ENCODE measurements around the gene ILDR2.

Gene ILDR2

GRCh38 chr1:166960858-166961474, 14.4 kb downstream of the ILDR2 start:
- no peak for TF ChIP-seq CTCF (IDR thresholded peaks at IDR 0.05; ENCODE audit: low read depth, low read length, missing control alignments)
- no peak for DNase-seq
- no peak overlapping the region for H3K4me3 ChIP-seq (ENCODE audit: low read depth, low read length)
- H3K36me3 ChIP-seq (replicated peaks) = no peaks in the 10 kb centered on the region
- H3K27ac ChIP-seq = no peak overlapping the region
- peaks cover 48% of the 10 kb centered on the region for H3K27me3 ChIP-seq (replicated peaks)
- in situ Hi-C loops (cut with HindIII; ENCODE audit: low pct_ligation_motif_present, low sequenced_read_pairs) = no loop called here

GRCh38 chr1:166956872-166957271, 18.5 kb downstream of the ILDR2 start:
- Histone ChIP-seq H3K27me3 (replicated peaks) (peaks cover 41% of the 10 kb centered on the region), H3K27ac (no peak overlapping the region), H3K36me3 (replicated peaks) (no peaks in the 10 kb centered on the region), H3K4me3 (ENCODE audit: low read depth, low read length) (no peak overlapping the region)
- DNase-seq = no peak
- TF ChIP-seq CTCF (IDR thresholded peaks at IDR 0.05; ENCODE audit: low read depth, low read length, missing control alignments) = no peak
- in situ Hi-C loops (cut with HindIII; ENCODE audit: low pct_ligation_motif_present, low sequenced_read_pairs) = no loop called here

GRCh38 chr1:166956057-166956850, 19.1 kb downstream of the ILDR2 start:
- Histone ChIP-seq H3K4me3 (ENCODE audit: low read depth, low read length) (no peak overlapping the region), H3K27ac (no peak overlapping the region), H3K36me3 (replicated peaks) (no peaks in the 10 kb centered on the region), H3K27me3 (replicated peaks) (peaks cover 39% of the 10 kb centered on the region)
- in situ Hi-C loops (cut with HindIII; ENCODE audit: low pct_ligation_motif_present, low sequenced_read_pairs) = no loop called here
- TF ChIP-seq CTCF (IDR thresholded peaks at IDR 0.05; ENCODE audit: low read depth, low read length, missing control alignments) = no peak
- no peak for DNase-seq

GRCh38 chr1:166953491-166953890, 21.8 kb downstream of the ILDR2 start:
- no peak for DNase-seq

GRCh38 chr1:166952002-166952746, 23.2 kb downstream of the ILDR2 start:
- no peak for TF ChIP-seq CTCF (IDR thresholded peaks at IDR 0.05; ENCODE audit: low read depth, low read length, missing control alignments)
- Histone ChIP-seq H3K27ac (no peak overlapping the region), H3K27me3 (replicated peaks) (peaks cover 26% of the 10 kb centered on the region), H3K4me3 (ENCODE audit: low read depth, low read length) (no peak overlapping the region), H3K36me3 (replicated peaks) (no peaks in the 10 kb centered on the region)
- peak; percentile 86 for DNase-seq
- in situ Hi-C loops (cut with HindIII; ENCODE audit: low pct_ligation_motif_present, low sequenced_read_pairs) = no loop called here

More at GRCh38 chr1:166953491-166953890, 21.8 kb downstream of the ILDR2 start:
- in situ Hi-C loops (cut with HindIII; ENCODE audit: low pct_ligation_motif_present, low sequenced_read_pairs) = no loop called here
- H3K36me3 ChIP-seq (replicated peaks) = no peaks in the 10 kb centered on the region
- no peak for TF ChIP-seq CTCF (IDR thresholded peaks at IDR 0.05; ENCODE audit: low read depth, low read length, missing control alignments)
- no peak overlapping the region for H3K27ac ChIP-seq
- no peak overlapping the region for H3K4me3 ChIP-seq (ENCODE audit: low read depth, low read length)
- peaks cover 29% of the 10 kb centered on the region for H3K27me3 ChIP-seq (replicated peaks)

Measured in brain microvascular endothelial cell (primary cell).